IMR-90 (cell line): ENCODE data around the gene BCCIP. TPM values are rescaled to one million over a fixed set of nuclear protein-coding genes. Genes with fewer than 3 reads are reported as not detected.

Experiments
- ATAC-seq: fragments of 200-7000 bp; cut with Tn5 transposase; 2 replicates; pipeline ENCODE4 v1.9.1; 2020; ENCODE audit warnings: low read depth, mild to moderate bottlenecking, moderate library complexity
- BruUV-seq: library from RNA; stranded (reverse); fragments of 400-500 nt; replicated peaks from 2 replicates; lab custom pipeline; 2021; lab: Mats Ljungman, UMichigan
- CTCF ChIA-PET: fragments of 300-600 bp; formaldehyde crosslinking; extraction: SDS; loops from one replicate; lab custom pipeline; 2021; ENCODE audit warnings: antibody characterized with exemption; lab: Yijun Ruan, JAX
- POLR2A ChIA-PET: fragments of 300-600 bp; sonication (Branson Sonifier 250); formaldehyde crosslinking; loops from one replicate; lab custom pipeline; 2022; ENCODE audit warnings: antibody characterized with exemption; ENCODE audit not compliant: unreplicated experiment; lab: Charles Lee
- DNase-seq: peaks from one replicate; pipeline ENCODE4 v3.0.0; 2013
- H2AFZ ChIP-seq: replicated peaks from 2 replicates; pipeline ENCODE3; 2013; ENCODE audit warnings: low read length, mild to moderate bottlenecking; ENCODE audit not compliant: poor library complexity
- H2AK5ac ChIP-seq: 2 replicates; pipeline ENCODE4 v1.6.1; 2013; ENCODE audit warnings: low read depth, low read length, inconsistent platforms
- H2AK9ac ChIP-seq: replicated peaks from 2 replicates; pipeline ENCODE3; 2013; ENCODE audit warnings: mild to moderate bottlenecking, low read depth, low read length, moderate library complexity; ENCODE audit not compliant: poor library complexity
- H2BK120ac ChIP-seq: 2 replicates; pipeline ENCODE4 v1.6.1; 2013; ENCODE audit warnings: low read depth, low read length, inconsistent platforms
- H2BK15ac ChIP-seq: 3 replicates; pipeline ENCODE4 v1.6.1; 2013; ENCODE audit warnings: low read depth, low read length, inconsistent platforms
- H2BK20ac ChIP-seq: 2 replicates; pipeline ENCODE4 v1.6.1; 2013; ENCODE audit warnings: low read depth, mild to moderate bottlenecking, inconsistent platforms, low read length, moderate library complexity
- H2BK5ac ChIP-seq: 2 replicates; pipeline ENCODE4 v1.6.1; 2013; ENCODE audit warnings: mild to moderate bottlenecking, low read depth, low read length, inconsistent platforms; ENCODE audit not compliant: poor library complexity, severe bottlenecking
- H3K14ac ChIP-seq: replicated peaks from 2 replicates; pipeline ENCODE4 v1.6.1; 2013; ENCODE audit warnings: low read depth, low read length, inconsistent platforms
- H3K18ac ChIP-seq: 2 replicates; pipeline ENCODE4 v1.6.1; 2013; ENCODE audit warnings: low read depth, low read length, control low read depth
- H3K23ac ChIP-seq: 2 replicates; pipeline ENCODE4 v1.6.1; 2013; ENCODE audit warnings: low read depth, low read length, inconsistent platforms
- H3K27ac ChIP-seq: 2 replicates; pipeline ENCODE4 v1.5.1; 2013; ENCODE audit warnings: mild to moderate bottlenecking, control low read depth, low read length; ENCODE audit not compliant: insufficient read depth
- H3K27me3 ChIP-seq: 2 replicates; pipeline ENCODE4 v1.6.1; 2013; ENCODE audit warnings: low read length; ENCODE audit not compliant: control insufficient read depth, insufficient read depth
- H3K36me3 ChIP-seq: 2 replicates; pipeline ENCODE4 v1.6.1; 2013; ENCODE audit warnings: low read length, mixed read lengths; ENCODE audit not compliant: control insufficient read depth, insufficient read depth
- H3K4ac ChIP-seq: 2 replicates; pipeline ENCODE4 v1.6.1; 2013; ENCODE audit warnings: low read depth, low read length, inconsistent platforms
- H3K4me1 ChIP-seq: 2 replicates; pipeline ENCODE4 v1.6.1; 2013; ENCODE audit warnings: low read length, mixed read lengths; ENCODE audit not compliant: control insufficient read depth, insufficient read depth
- H3K4me2 ChIP-seq: 2 replicates; pipeline ENCODE4 v1.6.1; 2013; ENCODE audit warnings: low read depth, mild to moderate bottlenecking, control low read depth, low read length, moderate library complexity
- H3K4me3 ChIP-seq: 2 replicates; pipeline ENCODE4 v1.5.1; 2013; ENCODE audit warnings: low read depth, mild to moderate bottlenecking, control low read depth, low read length, moderate library complexity; ENCODE audit not compliant: insufficient read depth
- H3K56ac ChIP-seq: 2 replicates; pipeline ENCODE4 v1.6.1; 2013; ENCODE audit warnings: low read length, inconsistent platforms; ENCODE audit not compliant: insufficient read depth; ENCODE audit errors: extremely low read depth
- H3K79me1 ChIP-seq, 2 experiments: 2 replicates each; pipeline ENCODE4 v1.6.1; 2013; ENCODE audit warnings: low read length in 2 of 2, inconsistent platforms in 1 of 2, low read depth in 1 of 2
- H3K9ac ChIP-seq: 2 replicates; pipeline ENCODE4 v1.6.1; 2013; ENCODE audit warnings: low read depth, low read length, control low read depth
- H3K9me1 ChIP-seq: 2 replicates; pipeline ENCODE4 v1.6.1; 2013; ENCODE audit warnings: low read length, inconsistent platforms; ENCODE audit not compliant: insufficient read depth
- H3K9me3 ChIP-seq: 2 replicates; pipeline ENCODE4 v1.6.1; 2013; ENCODE audit warnings: low read length; ENCODE audit not compliant: control insufficient read depth, insufficient read depth
- H4K20me1 ChIP-seq: 2 replicates; pipeline ENCODE4 v1.6.1; 2013; ENCODE audit warnings: low read length, inconsistent platforms; ENCODE audit not compliant: insufficient read depth
- H4K5ac ChIP-seq: 2 replicates; pipeline ENCODE4 v1.6.1; 2013; ENCODE audit warnings: mild to moderate bottlenecking, low read depth, low read length, control low read depth
- H4K8ac ChIP-seq, 2 experiments: 2 replicates each; pipeline ENCODE4 v1.6.1; 2013; ENCODE audit warnings: low read depth in 2 of 2, low read length in 2 of 2, control low read depth in 1 of 2, inconsistent platforms in 1 of 2
- H4K91ac ChIP-seq: 2 replicates; pipeline ENCODE4 v1.6.1; 2013; ENCODE audit warnings: low read depth, low read length, inconsistent platforms; ENCODE audit not compliant: insufficient read depth
- BHLHE40 ChIP-seq: fragments of 150-350 bp; IDR thresholded peaks from 2 replicates; pipeline ENCODE4 v1.6.1; 2016; ENCODE audit warnings: mild to moderate bottlenecking, low read depth, low read length
- CHD1 ChIP-seq: IDR thresholded peaks from 2 replicates; pipeline ENCODE4 v1.6.1; 2012; ENCODE audit warnings: low read depth, low read length, improper control_type of control experiment
- FOS ChIP-seq: fragments of 150-350 bp; IDR thresholded peaks from 2 replicates; pipeline ENCODE4 v1.6.1; 2016; ENCODE audit warnings: low read depth, low read length
- MAFK ChIP-seq: IDR thresholded peaks from 2 replicates; pipeline ENCODE4 v1.6.1; 2012; ENCODE audit warnings: low read depth, low read length, improper control_type of control experiment
- MAZ ChIP-seq: IDR thresholded peaks from 2 replicates; pipeline ENCODE4 v1.6.1; 2012; ENCODE audit warnings: low read depth, mild to moderate bottlenecking, low read length, improper control_type of control experiment, moderate library complexity, borderline replicate concordance
- MXI1 ChIP-seq: IDR thresholded peaks from 2 replicates; pipeline ENCODE4 v1.6.1; 2012; ENCODE audit warnings: low read depth, mild to moderate bottlenecking, low read length, moderate library complexity, borderline replicate concordance
- NFE2L2 ChIP-seq: fragments of 150-350 bp; IDR thresholded peaks from 2 replicates; pipeline ENCODE4 v1.6.1; 2016; ENCODE audit warnings: low read depth, mild to moderate bottlenecking, low read length
- POLR2A ChIP-seq: IDR thresholded peaks from 2 replicates; pipeline ENCODE4 v1.6.1; 2012; ENCODE audit warnings: mild to moderate bottlenecking, low read depth, low read length
- RAD21 ChIP-seq: IDR thresholded peaks from 2 replicates; pipeline ENCODE4 v1.6.1; 2012; ENCODE audit warnings: low read length, improper control_type of control experiment
- RCOR1 ChIP-seq: IDR thresholded peaks from 2 replicates; pipeline ENCODE4 v1.6.1; 2012; ENCODE audit warnings: mild to moderate bottlenecking, low read length, improper control_type of control experiment; ENCODE audit not compliant: insufficient replicate concordance
- RFX5 ChIP-seq: IDR thresholded peaks from 2 replicates; pipeline ENCODE4 v1.8.0; 2012; ENCODE audit warnings: low read depth, mild to moderate bottlenecking, low read length, moderate library complexity
- SMC3 ChIP-seq: fragments of 150-350 bp; IDR thresholded peaks from 2 replicates; pipeline ENCODE4 v1.6.1; 2016; ENCODE audit warnings: low read depth, mild to moderate bottlenecking, antibody characterized with exemption, low read length, moderate library complexity
- WGBS, 2 experiments: methylation state at CpG; one replicate each; pipeline versions ENCODE4 v1.1.5 to v1.1.7; 2013; ENCODE audit warnings: missing lambda C conversion rate in 2 of 2; ENCODE audit not compliant: insufficient read length in 1 of 2; ENCODE audit errors: extremely low coverage in 2 of 2; 5-methylcytosine and 5-hydroxymethylcytosine counted together
- dilution Hi-C: fragments of 300-500 bp; cut with HindIII; formaldehyde crosslinking; loops from one replicate; pipeline ENCODE4 v1.14.3; 2018; ENCODE audit warnings: low sequenced_read_pairs; ENCODE audit not compliant: unreplicated experiment
- in situ Hi-C: fragments of 300-500 bp; cut with MboI; formaldehyde crosslinking; loops from 3 replicates; pipeline ENCODE4 v1.14.3; 2019; ENCODE audit warnings: low sequenced_read_pairs, inconsistent platforms, mixed read lengths
- intact Hi-C: fragments of 100-400 bp; cut with micrococcal nuclease; formaldehyde crosslinking; loops from 2 replicates; pipeline ENCODE4 v1.10.0; 2022
- polyA plus RNA-seq, 3 experiments: library from polyadenylated mRNA; depleted of rRNA; stranded (reverse); fragments of >200 nt; gene quantifications; 2 replicates each; pipeline ENCODE4 v1.2.3, GENCODE V29; 2012; ENCODE audit warnings: low replicate concordance in 1 of 3
- total RNA-seq: library from RNA; depleted of rRNA; stranded (reverse); fragments of >200 nt; gene quantifications from 2 replicates; pipeline ENCODE4 v1.2.3, GENCODE V29; 2012
- TF ChIP-seq, protein P1 (sequence below): fragments of 150-350 bp; IDR thresholded peaks from 2 replicates; pipeline ENCODE4 v1.6.1; 2017; ENCODE audit warnings: mild to moderate bottlenecking, antibody characterized with exemption, low read length, low read depth
- TF ChIP-seq, protein P2 (sequence below): fragments of 150-350 bp; IDR thresholded peaks from 2 replicates; pipeline ENCODE4 v1.6.1; 2016; ENCODE audit warnings: low read depth, mild to moderate bottlenecking, low read length, moderate library complexity, borderline replicate concordance
- TF ChIP-seq, protein P3 (sequence below): conservative IDR thresholded peaks from 2 replicates; pipeline ENCODE4 v1.5.1; 2012; ENCODE audit warnings: mild to moderate bottlenecking, low read depth, low read length, improper control_type of control experiment

Gene BCCIP
- total and polyA plus RNA-seq, 2 of the 4 experiments (the other 2 are of a cell fraction) = 31.9 to 49.2 TPM

DNA sequence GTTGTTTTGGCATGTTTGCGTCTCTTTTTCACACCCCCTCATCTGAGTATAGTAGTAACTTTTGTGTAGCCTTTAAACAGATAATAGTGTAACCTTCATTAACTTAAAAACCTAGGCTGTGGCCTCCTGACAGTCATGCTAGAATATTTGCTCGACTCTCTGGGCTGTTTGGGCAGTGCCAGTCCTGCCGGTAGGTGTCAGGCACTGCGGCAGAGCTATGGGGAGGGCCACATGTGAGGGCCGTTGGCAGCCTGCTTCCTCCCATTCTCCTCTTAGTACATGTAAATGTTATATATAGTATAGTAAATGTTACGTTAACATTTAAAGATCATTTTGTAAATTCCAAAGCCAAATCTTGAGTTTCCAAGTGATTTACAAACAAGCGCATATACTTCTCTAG is 26.1 kb downstream of the BCCIP start:
- Histone ChIP-seq H4K5ac (no peak overlapping the region), H3K9me3 (no peaks in the 10 kb centered on the region), H3K14ac (no peak overlapping the region), H3K18ac (no peak overlapping the region), H3K56ac (no peak overlapping the region), H3K36me3 (peaks cover 39% of the 10 kb centered on the region), H2BK20ac (no peak overlapping the region), H2AK9ac (no peak overlapping the region), H2AK5ac (no peak overlapping the region), H3K9me1 (peaks cover 3% of the 10 kb centered on the region; the same call in 1 of the 2 replicates), H4K20me1 (no peaks in the 10 kb centered on the region), H4K8ac (no peak overlapping the region), H2BK15ac (no peak overlapping the region), H3K79me1 (no peaks in the 10 kb centered on the region; a peak in 1 of 4 replicates), H3K27ac (no peak overlapping the region), H3K4me3 (no peak overlapping the region), H3K27me3 (no peaks in the 10 kb centered on the region), H4K91ac (no peak overlapping the region), H3K23ac (no peak overlapping the region), H3K4ac (no peak overlapping the region), H3K4me2 (no peak overlapping the region), H3K4me1 (no peaks in the 10 kb centered on the region), H2BK5ac (no peak overlapping the region), H2AFZ (no peak overlapping the region), H3K9ac (no peak overlapping the region), H2BK120ac (no peak overlapping the region)
- WGBS, 2 experiments = no CpG with 5 or more reads among the region's 7 CpGs
- no TSS peak for BruUV-seq
- DNase-seq (no peak), ATAC-seq (no peak)
- CTCF ChIA-PET = no interaction called here
- dilution Hi-C loops = no loop called here
- in situ Hi-C loops = no loop called here
- POLR2A ChIA-PET = no interaction called here
- TF ChIP-seq CHD1 = no peak
- TF ChIP-seq, protein P1, sequence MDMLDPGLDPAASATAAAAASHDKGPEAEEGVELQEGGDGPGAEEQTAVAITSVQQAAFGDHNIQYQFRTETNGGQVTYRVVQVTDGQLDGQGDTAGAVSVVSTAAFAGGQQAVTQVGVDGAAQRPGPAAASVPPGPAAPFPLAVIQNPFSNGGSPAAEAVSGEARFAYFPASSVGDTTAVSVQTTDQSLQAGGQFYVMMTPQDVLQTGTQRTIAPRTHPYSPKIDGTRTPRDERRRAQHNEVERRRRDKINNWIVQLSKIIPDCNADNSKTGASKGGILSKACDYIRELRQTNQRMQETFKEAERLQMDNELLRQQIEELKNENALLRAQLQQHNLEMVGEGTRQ = no peak
- TF ChIP-seq, protein P2, sequence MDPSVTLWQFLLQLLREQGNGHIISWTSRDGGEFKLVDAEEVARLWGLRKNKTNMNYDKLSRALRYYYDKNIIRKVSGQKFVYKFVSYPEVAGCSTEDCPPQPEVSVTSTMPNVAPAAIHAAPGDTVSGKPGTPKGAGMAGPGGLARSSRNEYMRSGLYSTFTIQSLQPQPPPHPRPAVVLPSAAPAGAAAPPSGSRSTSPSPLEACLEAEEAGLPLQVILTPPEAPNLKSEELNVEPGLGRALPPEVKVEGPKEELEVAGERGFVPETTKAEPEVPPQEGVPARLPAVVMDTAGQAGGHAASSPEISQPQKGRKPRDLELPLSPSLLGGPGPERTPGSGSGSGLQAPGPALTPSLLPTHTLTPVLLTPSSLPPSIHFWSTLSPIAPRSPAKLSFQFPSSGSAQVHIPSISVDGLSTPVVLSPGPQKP = no peak
- TF ChIP-seq MAZ = no peak
- TF ChIP-seq NFE2L2 = no peak
- no peak for TF ChIP-seq RAD21
- TF ChIP-seq, protein P3, sequence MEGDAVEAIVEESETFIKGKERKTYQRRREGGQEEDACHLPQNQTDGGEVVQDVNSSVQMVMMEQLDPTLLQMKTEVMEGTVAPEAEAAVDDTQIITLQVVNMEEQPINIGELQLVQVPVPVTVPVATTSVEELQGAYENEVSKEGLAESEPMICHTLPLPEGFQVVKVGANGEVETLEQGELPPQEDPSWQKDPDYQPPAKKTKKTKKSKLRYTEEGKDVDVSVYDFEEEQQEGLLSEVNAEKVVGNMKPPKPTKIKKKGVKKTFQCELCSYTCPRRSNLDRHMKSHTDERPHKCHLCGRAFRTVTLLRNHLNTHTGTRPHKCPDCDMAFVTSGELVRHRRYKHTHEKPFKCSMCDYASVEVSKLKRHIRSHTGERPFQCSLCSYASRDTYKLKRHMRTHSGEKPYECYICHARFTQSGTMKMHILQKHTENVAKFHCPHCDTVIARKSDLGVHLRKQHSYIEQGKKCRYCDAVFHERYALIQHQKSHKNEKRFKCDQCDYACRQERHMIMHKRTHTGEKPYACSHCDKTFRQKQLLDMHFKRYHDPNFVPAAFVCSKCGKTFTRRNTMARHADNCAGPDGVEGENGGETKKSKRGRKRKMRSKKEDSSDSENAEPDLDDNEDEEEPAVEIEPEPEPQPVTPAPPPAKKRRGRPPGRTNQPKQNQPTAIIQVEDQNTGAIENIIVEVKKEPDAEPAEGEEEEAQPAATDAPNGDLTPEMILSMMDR = no peak
- no peak for TF ChIP-seq POLR2A
- TF ChIP-seq SMC3 = no peak
- TF ChIP-seq FOS = no peak
- no peak for TF ChIP-seq RFX5
- no peak for TF ChIP-seq RCOR1
- TF ChIP-seq BHLHE40 = no peak
- no peak for TF ChIP-seq MAFK
- no peak for TF ChIP-seq MXI1
- intact Hi-C loops = no loop called here
